SK-N-SH treated with all-trans-retinoic acid at 6 μM for 48 hours (cell line): ENCODE data around the gene COA5.
A peak's percentile ranks its signal among the peaks of the same experiment; 100 is the strongest.

Experiments
- ATAC-seq: fragments of 200-7000 bp; cut with Tn5 transposase; 3 replicates; pipeline ENCODE4 v1.9.1; 2020; ENCODE audit warnings: mild to moderate bottlenecking, moderate library complexity
- ARNTL ChIP-seq: fragments of 450-650 bp; formaldehyde crosslinking; IDR thresholded peaks from 2 replicates; pipeline ENCODE4 v1.5.0; 2020; ENCODE audit warnings: low read depth, mild to moderate bottlenecking, moderate library complexity, borderline replicate concordance
- BACH2 ChIP-seq: fragments of 250-450 bp; sonication (Bioruptor Pico); IDR thresholded peaks from 2 replicates; pipeline ENCODE4 v1.9.0; 2021; ENCODE audit warnings: mild to moderate bottlenecking, borderline replicate concordance
- CREB5 ChIP-seq: fragments of 250-450 bp; sonication (Bioruptor Pico); IDR thresholded peaks from 2 replicates; pipeline ENCODE4 v1.5.1; 2020; ENCODE audit warnings: low read depth, mild to moderate bottlenecking, moderate library complexity
- CSDC2 ChIP-seq: fragments of 250-450 bp; sonication (Bioruptor Pico); IDR thresholded peaks from 2 replicates; pipeline ENCODE4 v1.5.0; 2020; ENCODE audit warnings: mild to moderate bottlenecking, moderate library complexity
- CSRNP3 ChIP-seq: fragments of 250-450 bp; sonication (Bioruptor Pico); IDR thresholded peaks from 2 replicates; pipeline ENCODE4 v1.5.1; 2021; ENCODE audit warnings: mild to moderate bottlenecking, moderate library complexity
- ESRRG ChIP-seq: fragments of 250-450 bp; sonication (Bioruptor Pico); IDR thresholded peaks from 2 replicates; pipeline ENCODE4 v1.6.1; 2021; ENCODE audit warnings: mild to moderate bottlenecking
- GLIS3 ChIP-seq: fragments of 250-450 bp; sonication (Bioruptor Pico); IDR thresholded peaks from 2 replicates; pipeline ENCODE4 v1.5.0; 2020; ENCODE audit warnings: mild to moderate bottlenecking, moderate library complexity
- ISL1 ChIP-seq: fragments of 250-450 bp; sonication (Bioruptor Pico); IDR thresholded peaks from 2 replicates; pipeline ENCODE4 v2.1.2; 2022; ENCODE audit warnings: mild to moderate bottlenecking, moderate library complexity
- OSR1 ChIP-seq: fragments of 250-450 bp; sonication (Bioruptor Pico); IDR thresholded peaks from 2 replicates; pipeline ENCODE4 v1.8.0; 2022; ENCODE audit warnings: moderate library complexity, mild to moderate bottlenecking, inconsistent platforms
- POU6F1 ChIP-seq: fragments of 250-450 bp; sonication (Bioruptor Pico); IDR thresholded peaks from 2 replicates; pipeline ENCODE4 v1.8.0; 2021; ENCODE audit warnings: low read depth, mild to moderate bottlenecking, moderate library complexity, borderline replicate concordance
- PPARA ChIP-seq: fragments of 250-450 bp; sonication (Bioruptor Pico); IDR thresholded peaks from 2 replicates; pipeline ENCODE4 v1.5.0; 2020; ENCODE audit warnings: mild to moderate bottlenecking, borderline replicate concordance
- RARB ChIP-seq: fragments of 250-450 bp; sonication (Bioruptor Pico); IDR thresholded peaks from 2 replicates; pipeline ENCODE4 v1.8.0; 2021; ENCODE audit warnings: mild to moderate bottlenecking, moderate library complexity
- SNAI2 ChIP-seq: fragments of 250-450 bp; sonication (Bioruptor Pico); IDR thresholded peaks from 2 replicates; pipeline ENCODE4 v1.5.0; 2020; ENCODE audit warnings: mild to moderate bottlenecking, moderate library complexity
- TCF4 ChIP-seq: fragments of 250-450 bp; sonication (Bioruptor Pico); IDR thresholded peaks from 2 replicates; pipeline ENCODE4 v1.8.0; 2021; ENCODE audit warnings: mild to moderate bottlenecking, moderate library complexity, borderline replicate concordance
- TOX ChIP-seq: fragments of 250-450 bp; sonication (Bioruptor Pico); IDR thresholded peaks from 2 replicates; pipeline ENCODE4 v1.8.0; 2021; ENCODE audit warnings: mild to moderate bottlenecking, moderate library complexity, borderline replicate concordance
- TSHZ2 ChIP-seq: fragments of 250-450 bp; sonication (Bioruptor Pico); IDR thresholded peaks from 2 replicates; pipeline ENCODE4 v1.5.0; 2020; ENCODE audit warnings: mild to moderate bottlenecking, moderate library complexity
- ZC3H10 ChIP-seq: fragments of 250-450 bp; sonication (Bioruptor Pico); IDR thresholded peaks from 2 replicates; pipeline ENCODE4 v1.5.1; 2021; ENCODE audit warnings: mild to moderate bottlenecking, moderate library complexity
- ZNF565 ChIP-seq: fragments of 450-650 bp; formaldehyde crosslinking; conservative IDR thresholded peaks from 2 replicates; pipeline ENCODE4 v1.5.0; 2020; ENCODE audit warnings: low read depth, mild to moderate bottlenecking, moderate library complexity
- ZNF70 ChIP-seq: fragments of 450-650 bp; formaldehyde crosslinking; IDR thresholded peaks from 2 replicates; pipeline ENCODE4 v1.5.0; 2020; ENCODE audit warnings: mild to moderate bottlenecking, moderate library complexity

COA5 gene

GRCh38 chr2:98580656-98581284, 27.5 kb downstream of the COA5 start:
- no peak for ATAC-seq
- TF ChIP-seq CREB5 (CRISPR knock-in tag) (no peak), ISL1 (no peak), TSHZ2 (no peak), ZC3H10 (CRISPR knock-in tag) (no peak), OSR1 (CRISPR knock-in tag) (no peak), POU6F1 (CRISPR knock-in tag) (no peak), TCF4 (CRISPR knock-in tag) (no peak), ESRRG (CRISPR knock-in tag) (no peak), RARB (no peak), PPARA (CRISPR knock-in tag) (no peak), TOX (CRISPR knock-in tag) (no peak), GLIS3 (CRISPR knock-in tag) (no peak), BACH2 (no peak), CSDC2 (CRISPR knock-in tag) (no peak), ARNTL (CRISPR knock-in tag) (no peak)

GRCh38 chr2:98579926-98580325, 28.4 kb downstream of the COA5 start:
- ATAC-seq = no peak
- no peak for TF ChIP-seq TSHZ2
- TF ChIP-seq CSDC2 (CRISPR knock-in tag) = no peak
- TF ChIP-seq BACH2 = no peak

- TF ChIP-seq ISL1 = no peak
- no peak for ATAC-seq
Observed at GRCh38 chr2:98578231-98578630, 30.1 kb downstream of the COA5 start.

- 0 out of 3 replicates have a peak, but pooled peaks have one; percentile 37 for ATAC-seq
- TF ChIP-seq RARB (no peak), ZNF70 (no peak)
Observed at GRCh38 chr2:98577313-98577712, 31.0 kb downstream of the COA5 start.

- TF ChIP-seq ZNF70 (no peak), POU6F1 (CRISPR knock-in tag) (no peak), BACH2 (no peak), ZNF565 (CRISPR knock-in tag) (no peak), ARNTL (CRISPR knock-in tag) (no peak), CREB5 (CRISPR knock-in tag) (no peak), OSR1 (CRISPR knock-in tag) (no peak), PPARA (CRISPR knock-in tag) (no peak), TCF4 (CRISPR knock-in tag) (no peak), CSRNP3 (no peak), SNAI2 (CRISPR knock-in tag) (no peak), GLIS3 (CRISPR knock-in tag) (no peak)
- no peak for ATAC-seq
Observed at GRCh38 chr2:98576666-98577312, 31.5 kb downstream of the COA5 start.
